Measurements from ENCODE around the gene HUWE1.

HUWE1 gene

GRCh38 chrX:53683556-53684414 is 2.7 kb downstream of the HUWE1 start:
- Histone ChIP-seq H3K4me3 (ENCODE audit: low read depth, low read length) (peak overlapping the region; percentile 84), H3K27me3 (replicated peaks) (no peaks in the 10 kb centered on the region), H3K27ac (peak overlapping the region; percentile 96), H3K36me3 (replicated peaks) (peaks cover 2% of the 10 kb centered on the region)
- DNase-seq = peak; percentile 96
- TF ChIP-seq, protein P1, sequence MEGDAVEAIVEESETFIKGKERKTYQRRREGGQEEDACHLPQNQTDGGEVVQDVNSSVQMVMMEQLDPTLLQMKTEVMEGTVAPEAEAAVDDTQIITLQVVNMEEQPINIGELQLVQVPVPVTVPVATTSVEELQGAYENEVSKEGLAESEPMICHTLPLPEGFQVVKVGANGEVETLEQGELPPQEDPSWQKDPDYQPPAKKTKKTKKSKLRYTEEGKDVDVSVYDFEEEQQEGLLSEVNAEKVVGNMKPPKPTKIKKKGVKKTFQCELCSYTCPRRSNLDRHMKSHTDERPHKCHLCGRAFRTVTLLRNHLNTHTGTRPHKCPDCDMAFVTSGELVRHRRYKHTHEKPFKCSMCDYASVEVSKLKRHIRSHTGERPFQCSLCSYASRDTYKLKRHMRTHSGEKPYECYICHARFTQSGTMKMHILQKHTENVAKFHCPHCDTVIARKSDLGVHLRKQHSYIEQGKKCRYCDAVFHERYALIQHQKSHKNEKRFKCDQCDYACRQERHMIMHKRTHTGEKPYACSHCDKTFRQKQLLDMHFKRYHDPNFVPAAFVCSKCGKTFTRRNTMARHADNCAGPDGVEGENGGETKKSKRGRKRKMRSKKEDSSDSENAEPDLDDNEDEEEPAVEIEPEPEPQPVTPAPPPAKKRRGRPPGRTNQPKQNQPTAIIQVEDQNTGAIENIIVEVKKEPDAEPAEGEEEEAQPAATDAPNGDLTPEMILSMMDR (IDR thresholded peaks at IDR 0.05; ENCODE audit: low read depth, low read length, missing control alignments) = no peak
- in situ Hi-C loops (cut with HindIII; ENCODE audit: low pct_ligation_motif_present, low sequenced_read_pairs) = no loop called here

GRCh38 chrX:53682885-53683555 is 3.5 kb downstream of the HUWE1 start:
- Histone ChIP-seq H3K27ac (peak overlapping the region; percentile 96), H3K36me3 (replicated peaks) (peaks cover 2% of the 10 kb centered on the region), H3K4me3 (ENCODE audit: low read depth, low read length) (peak overlapping the region; percentile 84), H3K27me3 (replicated peaks) (no peaks in the 10 kb centered on the region)
- DNase-seq = peak; percentile 51
- TF ChIP-seq, protein P1 (IDR thresholded peaks at IDR 0.05; ENCODE audit: low read depth, low read length, missing control alignments) = no peak
- in situ Hi-C loops (cut with HindIII; ENCODE audit: low pct_ligation_motif_present, low sequenced_read_pairs) = no loop called here

- no peak for DNase-seq
- H3K4me3 ChIP-seq (ENCODE audit: low read depth, low read length) = no peak overlapping the region
- TF ChIP-seq, protein P1 (IDR thresholded peaks at IDR 0.05; ENCODE audit: low read depth, low read length, missing control alignments) = no peak
- peak overlapping the region; percentile 11 for H3K27ac ChIP-seq
- H3K27me3 ChIP-seq (replicated peaks) = no peaks in the 10 kb centered on the region
- H3K36me3 ChIP-seq (replicated peaks) = peaks cover 2% of the 10 kb centered on the region
- in situ Hi-C loops (cut with HindIII; ENCODE audit: low pct_ligation_motif_present, low sequenced_read_pairs) = no loop called here
These were observed 4.9 kb downstream of the HUWE1 start for GRCh38 chrX:53681661-53682060.

DNA sequence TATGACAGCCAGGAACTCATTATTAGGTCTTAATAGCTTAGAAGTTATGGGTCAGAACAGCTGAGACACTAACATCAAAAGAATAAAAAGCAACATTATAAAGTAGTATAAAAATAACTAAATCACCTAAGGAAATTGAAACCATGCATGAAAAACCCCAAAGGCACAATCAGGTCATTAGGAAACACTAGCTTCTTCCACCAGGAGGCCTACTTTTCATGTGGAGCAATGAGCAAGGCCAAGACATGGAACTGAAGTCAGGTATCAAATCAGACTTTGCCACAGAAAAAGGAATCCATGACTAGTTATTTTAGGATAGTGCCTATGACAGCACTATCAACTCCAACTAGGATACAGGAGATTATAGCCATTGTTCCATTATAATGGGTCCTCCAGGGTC is 7.9 kb downstream of the HUWE1 start:
- in situ Hi-C loops (cut with HindIII; ENCODE audit: low pct_ligation_motif_present, low sequenced_read_pairs) = no loop called here
- peaks cover 10% of the 10 kb centered on the region for H3K36me3 ChIP-seq (replicated peaks)
- H3K27ac ChIP-seq = no peak overlapping the region
- no peak overlapping the region for H3K4me3 ChIP-seq (ENCODE audit: low read depth, low read length)
- DNase-seq = no peak
- H3K27me3 ChIP-seq (replicated peaks) = no peaks in the 10 kb centered on the region
- TF ChIP-seq, protein P1 (IDR thresholded peaks at IDR 0.05; ENCODE audit: low read depth, low read length, missing control alignments) = peak; percentile 46

- Histone ChIP-seq H3K27ac (no peak overlapping the region), H3K27me3 (replicated peaks) (no peaks in the 10 kb centered on the region), H3K4me3 (ENCODE audit: low read depth, low read length) (no peak overlapping the region), H3K36me3 (replicated peaks) (peaks cover 10% of the 10 kb centered on the region)
- TF ChIP-seq, protein P1 (IDR thresholded peaks at IDR 0.05; ENCODE audit: low read depth, low read length, missing control alignments) = no peak
- in situ Hi-C loops (cut with HindIII; ENCODE audit: low pct_ligation_motif_present, low sequenced_read_pairs) = no loop called here
- no peak for DNase-seq
These were observed 9.2 kb downstream of the HUWE1 start for GRCh38 chrX:53677286-53677685.
